ENCODE measurements around the gene HOXC13.

DNA sequence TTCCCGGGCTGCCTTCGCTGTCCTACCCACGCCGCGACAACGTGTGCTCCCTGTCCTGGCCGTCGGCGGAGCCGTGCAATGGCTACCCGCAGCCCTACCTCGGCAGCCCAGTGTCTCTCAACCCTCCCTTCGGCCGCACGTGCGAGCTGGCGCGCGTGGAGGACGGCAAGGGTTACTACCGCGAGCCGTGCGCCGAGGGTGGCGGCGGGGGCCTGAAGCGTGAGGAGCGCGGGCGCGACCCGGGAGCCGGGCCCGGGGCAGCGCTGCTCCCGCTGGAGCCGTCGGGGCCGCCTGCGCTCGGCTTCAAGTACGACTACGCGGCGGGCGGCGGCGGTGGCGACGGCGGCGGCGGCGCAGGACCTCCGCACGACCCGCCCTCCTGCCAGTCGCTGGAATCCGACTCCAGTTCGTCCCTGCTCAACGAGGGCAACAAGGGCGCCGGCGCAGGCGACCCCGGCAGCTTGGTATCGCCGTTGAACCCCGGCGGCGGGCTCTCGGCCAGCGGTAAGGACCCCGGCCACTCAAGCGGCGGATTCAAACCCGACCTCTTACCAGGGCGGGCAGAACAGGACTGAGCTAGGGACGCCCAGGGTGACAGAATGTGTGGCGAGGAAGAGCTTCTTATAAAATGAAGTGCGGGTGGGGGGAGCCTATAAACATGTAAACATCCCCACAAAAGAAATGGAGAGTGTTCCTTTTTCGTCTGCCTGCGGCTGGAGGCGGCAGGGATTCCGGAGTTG is 16.6 kb downstream of the HOXC13 start:
- TF ChIP-seq, protein P1, sequence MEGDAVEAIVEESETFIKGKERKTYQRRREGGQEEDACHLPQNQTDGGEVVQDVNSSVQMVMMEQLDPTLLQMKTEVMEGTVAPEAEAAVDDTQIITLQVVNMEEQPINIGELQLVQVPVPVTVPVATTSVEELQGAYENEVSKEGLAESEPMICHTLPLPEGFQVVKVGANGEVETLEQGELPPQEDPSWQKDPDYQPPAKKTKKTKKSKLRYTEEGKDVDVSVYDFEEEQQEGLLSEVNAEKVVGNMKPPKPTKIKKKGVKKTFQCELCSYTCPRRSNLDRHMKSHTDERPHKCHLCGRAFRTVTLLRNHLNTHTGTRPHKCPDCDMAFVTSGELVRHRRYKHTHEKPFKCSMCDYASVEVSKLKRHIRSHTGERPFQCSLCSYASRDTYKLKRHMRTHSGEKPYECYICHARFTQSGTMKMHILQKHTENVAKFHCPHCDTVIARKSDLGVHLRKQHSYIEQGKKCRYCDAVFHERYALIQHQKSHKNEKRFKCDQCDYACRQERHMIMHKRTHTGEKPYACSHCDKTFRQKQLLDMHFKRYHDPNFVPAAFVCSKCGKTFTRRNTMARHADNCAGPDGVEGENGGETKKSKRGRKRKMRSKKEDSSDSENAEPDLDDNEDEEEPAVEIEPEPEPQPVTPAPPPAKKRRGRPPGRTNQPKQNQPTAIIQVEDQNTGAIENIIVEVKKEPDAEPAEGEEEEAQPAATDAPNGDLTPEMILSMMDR (IDR thresholded peaks at IDR 0.05; ENCODE audit: poor library complexity) = no peak
- peak; percentile 99 for TF ChIP-seq EZH2 (IDR thresholded peaks at IDR 0.05; ENCODE audit: borderline replicate concordance)
